HL-60/S4 treated with retinoic acid at 250 ng/mL for 4 days and 3 days (cell line): Measurements from ENCODE around the gene LYVE1.

Source experiments
- in situ Hi-C: fragments of 300-500 bp; cut with MboI; formaldehyde crosslinking; loops from 2 replicates; pipeline ENCODE4 v1.7.0; 2022; ENCODE audit warnings: low sequenced_read_pairs

The LYVE1 gene

GRCh38 chr11:10528121-10528520 is 40.3 kb downstream of the LYVE1 start:
- in situ Hi-C loops = loop anchor here (25.0 kb wide), 1 partner anchor 209 kb away; no protein-coding TSS in a partner anchor

- in situ Hi-C loops = loop anchor here (25.0 kb wide), 1 partner anchor 210 kb away; no protein-coding TSS in a partner anchor
Observed at GRCh38 chr11:10526974-10527918, 41.2 kb downstream of the LYVE1 start.

DNA sequence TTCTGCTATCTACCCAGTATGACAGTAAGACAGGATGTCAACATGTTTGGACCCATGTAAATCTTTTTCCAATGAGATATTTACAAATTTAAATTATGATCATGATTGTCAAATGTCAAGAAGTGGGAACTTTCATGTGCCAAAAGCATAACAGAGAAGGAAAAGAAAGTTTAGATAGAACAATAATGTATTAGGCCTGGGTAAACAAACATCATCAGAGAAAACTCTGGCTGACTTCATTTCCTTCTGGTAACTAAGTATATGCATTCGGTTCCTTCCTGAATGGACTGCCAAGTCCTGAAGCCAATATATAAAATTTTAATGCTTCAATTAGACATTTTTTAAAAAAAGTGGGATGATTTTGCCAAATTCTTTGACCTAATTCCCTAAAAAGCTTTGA is 44.0 kb downstream of the LYVE1 start:
- in situ Hi-C loops = no loop called here

DNA sequence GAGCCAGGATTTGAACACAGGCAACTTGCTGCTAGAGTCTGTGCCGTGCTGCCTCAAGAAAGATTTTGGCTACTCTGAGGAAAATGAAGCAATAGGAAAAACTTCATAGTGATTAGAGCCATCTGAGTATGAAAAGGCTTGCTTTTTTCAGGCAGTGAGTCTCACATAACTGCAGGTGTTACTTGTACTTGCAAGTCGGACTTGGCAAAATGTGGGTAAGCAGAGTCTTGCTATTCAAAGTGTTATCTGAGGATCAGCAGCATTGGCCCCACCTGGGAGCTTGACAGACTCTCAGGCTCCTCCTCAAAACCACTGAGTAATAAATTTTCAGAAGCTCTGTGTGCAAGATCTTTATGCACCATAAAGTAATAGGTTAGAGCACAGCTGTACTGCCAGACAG is 45.5 kb downstream of the LYVE1 start:
- in situ Hi-C loops = no loop called here

DNA sequence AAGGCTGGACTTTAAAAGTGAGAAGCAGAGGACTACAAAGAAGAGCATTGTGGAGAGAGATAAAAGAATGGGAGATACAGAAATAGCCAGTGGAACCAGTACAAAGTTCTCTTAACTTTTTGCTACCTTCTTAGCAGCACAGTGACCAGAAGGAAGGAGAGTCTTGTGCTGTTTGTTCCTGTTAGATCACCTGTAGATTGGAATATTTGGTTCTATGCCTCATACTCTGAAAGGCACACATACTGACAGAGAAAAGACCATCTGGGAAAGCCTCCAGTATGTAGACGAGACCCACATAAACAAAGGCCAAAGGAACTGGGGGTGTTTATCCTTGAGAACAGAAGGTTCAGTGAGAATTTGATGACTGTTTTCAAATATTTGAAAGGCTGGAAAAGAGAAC is 46.2 kb downstream of the LYVE1 start:
- in situ Hi-C loops = no loop called here

DNA sequence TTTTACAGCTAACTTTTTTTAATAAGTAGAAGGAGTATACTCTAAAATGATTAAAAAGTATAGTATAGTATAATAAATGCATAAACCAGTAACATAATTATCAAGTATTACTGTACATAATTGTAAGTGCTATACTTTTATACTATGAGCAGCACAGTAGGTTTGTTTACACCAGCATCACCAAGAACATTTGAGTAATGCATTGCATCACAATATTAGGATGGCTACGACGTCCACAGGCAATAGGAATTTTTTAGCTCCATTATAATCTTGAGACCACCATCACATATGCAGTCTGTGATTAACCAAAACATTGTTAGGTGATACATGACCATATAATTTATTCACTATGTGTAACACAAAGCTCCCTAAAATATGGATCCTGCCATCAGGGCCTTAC is 47.9 kb downstream of the LYVE1 start:
- in situ Hi-C loops = no loop called here

- in situ Hi-C loops = no loop called here
Observed at GRCh38 chr11:10519630-10520029, 48.8 kb downstream of the LYVE1 start.

DNA sequence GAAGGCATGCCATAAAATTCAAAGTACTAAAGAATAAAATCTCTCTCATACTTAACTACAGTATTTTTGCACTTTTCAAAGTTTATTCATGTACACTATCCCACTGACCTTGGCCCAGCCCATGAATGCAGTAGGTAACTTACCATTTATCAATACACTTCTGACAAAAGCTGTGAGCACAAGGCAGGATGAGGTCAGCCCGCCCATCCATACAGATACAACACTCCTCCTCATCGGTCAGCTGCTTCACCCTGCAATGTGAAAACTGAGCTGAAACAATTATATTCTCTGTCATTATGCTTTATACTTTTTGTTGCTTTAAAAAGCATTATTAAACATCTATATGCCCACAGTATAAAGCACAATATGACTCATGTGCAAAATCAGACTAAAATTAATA is 49.6 kb downstream of the LYVE1 start:
- in situ Hi-C loops = no loop called here

DNA sequence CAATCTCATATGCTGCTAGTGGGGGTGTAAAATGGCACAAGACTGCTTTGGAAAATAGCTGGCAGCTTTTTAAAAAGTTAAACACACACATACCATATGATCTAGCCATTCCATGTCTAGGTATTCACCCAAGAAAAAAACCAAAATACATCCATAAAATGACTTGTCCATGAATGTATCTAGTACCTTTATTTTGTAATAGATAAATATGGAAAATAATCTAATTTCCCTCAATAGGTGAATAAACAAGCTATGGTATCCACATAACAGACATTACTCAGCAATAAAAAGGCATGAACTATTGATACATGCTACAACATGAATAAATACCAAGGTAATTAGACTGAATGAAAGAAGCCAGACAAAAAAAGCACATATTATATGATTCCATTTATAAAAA is 50.3 kb downstream of the LYVE1 start:
- in situ Hi-C loops = no loop called here

- in situ Hi-C loops = no loop called here
Observed at GRCh38 chr11:10515418-10515817, 53.0 kb downstream of the LYVE1 start.

DNA sequence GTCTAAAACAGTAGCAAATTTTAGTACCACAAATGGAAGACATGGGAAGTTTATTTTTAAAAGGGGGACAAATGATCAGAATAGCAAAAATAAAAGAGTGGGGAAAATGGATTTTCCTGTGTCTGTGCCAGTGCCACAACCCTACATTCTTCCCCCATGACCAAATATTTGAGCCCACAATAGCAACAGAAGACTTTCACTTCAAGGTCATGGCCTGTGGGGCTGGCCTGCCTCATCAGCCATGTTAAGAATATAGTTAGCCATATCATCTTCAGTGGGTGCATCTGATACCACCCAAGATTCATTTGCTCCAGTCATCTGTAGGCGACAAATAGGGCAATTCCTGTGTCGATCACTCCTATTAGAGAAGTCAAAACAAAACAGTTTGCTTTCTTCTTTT is 53.8 kb downstream of the LYVE1 start:
- in situ Hi-C loops = no loop called here

DNA sequence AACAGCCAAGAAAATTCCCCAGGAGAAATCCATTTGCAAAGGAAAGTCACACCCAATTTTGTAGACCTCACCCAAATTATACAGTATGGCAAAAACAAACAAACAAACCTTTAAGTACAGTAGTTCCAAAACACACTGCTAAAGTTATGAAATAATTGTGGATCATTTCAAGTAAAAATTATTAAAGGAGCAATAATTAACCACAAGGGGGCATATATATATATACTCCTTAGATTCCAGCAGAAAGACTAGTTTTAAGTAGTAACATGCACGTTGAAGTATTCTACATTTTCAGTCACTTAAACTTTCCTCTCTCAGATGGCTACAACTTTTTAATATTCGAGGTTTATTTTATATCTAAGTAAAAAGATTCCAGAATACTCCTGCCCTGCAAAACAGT is 54.3 kb downstream of the LYVE1 start:
- in situ Hi-C loops = no loop called here

- in situ Hi-C loops = no loop called here
Observed at GRCh38 chr11:10511181-10511621, 57.3 kb downstream of the LYVE1 start.
